Epidermal melanocyte (primary cell): Measurements from ENCODE around the gene CHERP.
"Not testable (repeated sequence)": the region's sequence is repeated elsewhere in the genome, so short reads cannot be mapped to it uniquely, and the experiment has no call there.

Experiments
- DNase-seq: peaks from one replicate; pipeline ENCODE4 v3.0.0; 2011; ENCODE audit warnings: low spot score; ENCODE audit not compliant: insufficient read length

CHERP gene

GRCh38 chr19:16520074-16520973 lies 21.9 kb downstream of the CHERP start:
- DNase-seq = no peak

DNA sequence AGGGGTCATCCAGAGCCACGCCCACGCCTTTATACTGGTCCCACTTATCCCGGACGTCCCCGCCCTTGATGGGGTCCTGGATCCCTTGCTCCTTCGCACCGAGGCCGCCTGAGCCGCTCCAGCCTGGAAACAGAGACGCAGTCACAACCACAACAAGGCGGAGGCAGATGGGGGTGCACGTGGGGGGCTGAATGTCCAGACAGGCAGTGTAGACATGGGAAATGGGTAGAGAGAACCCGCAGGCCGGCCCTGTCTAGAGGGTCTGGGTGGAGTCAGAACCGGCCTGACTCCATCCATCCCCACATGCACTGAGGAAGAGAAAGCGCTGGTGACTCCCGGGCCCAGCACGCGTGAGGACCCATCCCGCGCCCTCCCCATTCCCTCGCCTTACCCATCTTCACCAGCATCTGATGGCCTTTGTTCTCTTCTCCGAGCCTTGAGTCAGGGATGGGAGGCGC lies 23.0 kb downstream of the CHERP start:
- DNase-seq = no peak

GRCh38 chr19:16518483-16519229 lies 23.6 kb downstream of the CHERP start:
- DNase-seq = no peak

- DNase-seq = no peak
These were observed 24.2 kb downstream of the CHERP start for GRCh38 chr19:16518061-16518460.

DNA sequence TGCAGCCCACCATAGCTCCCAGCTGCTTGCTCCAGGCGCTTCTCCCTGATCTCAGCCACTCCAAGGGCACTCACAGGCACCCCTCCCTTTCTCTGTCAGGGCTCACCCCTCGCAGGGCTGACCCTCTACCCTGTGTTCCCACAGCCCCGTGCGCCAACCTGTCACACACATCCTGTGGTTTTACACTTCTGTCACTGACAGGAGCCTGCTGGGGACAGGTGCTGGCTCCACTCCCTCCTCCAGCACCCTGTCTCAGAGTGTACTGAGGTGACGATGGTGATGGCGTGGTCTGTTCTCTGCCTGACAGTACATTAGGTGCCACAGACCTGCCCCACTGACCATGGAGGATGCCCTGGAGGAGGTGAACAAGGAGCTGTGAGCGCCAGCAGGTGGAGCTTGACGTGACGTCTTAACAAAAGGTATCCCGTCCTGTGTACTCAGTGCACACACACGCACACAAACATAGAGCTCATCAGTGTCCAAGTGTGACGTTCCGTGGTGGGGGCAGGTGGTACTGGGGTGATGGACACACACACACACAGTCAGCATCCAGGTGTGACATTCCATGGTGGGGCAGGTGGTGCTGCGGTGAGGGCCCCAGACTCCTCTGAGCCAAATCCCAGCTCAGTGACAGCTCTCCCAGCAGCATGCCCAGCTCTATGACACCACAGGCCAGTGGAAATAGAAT lies 25.2 kb downstream of the CHERP start:
- no peak for DNase-seq

DNA sequence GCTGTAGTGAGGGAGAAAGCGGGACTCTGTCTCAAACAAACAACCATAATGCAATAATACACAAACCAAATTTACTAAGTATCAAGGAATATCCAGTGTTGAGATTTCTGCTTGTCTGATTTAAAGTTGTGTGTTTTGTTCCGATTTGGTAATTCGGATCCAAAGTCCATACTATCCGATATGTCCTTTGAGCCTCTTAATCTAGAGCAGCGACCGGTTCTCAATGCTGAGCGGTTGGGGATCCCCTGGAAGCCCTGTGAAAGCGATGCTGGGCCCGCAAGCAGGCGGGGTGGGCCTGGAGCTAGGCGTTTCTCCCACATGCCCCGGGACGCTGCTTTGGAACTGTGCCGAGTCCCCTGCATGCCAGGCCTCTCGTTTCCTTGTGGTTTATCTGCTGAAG lies 25.9 kb downstream of the CHERP start:
- no peak for DNase-seq

- no peak for DNase-seq
These were observed 27.7 kb downstream of the CHERP start for GRCh38 chr19:16514383-16515019.

DNA sequence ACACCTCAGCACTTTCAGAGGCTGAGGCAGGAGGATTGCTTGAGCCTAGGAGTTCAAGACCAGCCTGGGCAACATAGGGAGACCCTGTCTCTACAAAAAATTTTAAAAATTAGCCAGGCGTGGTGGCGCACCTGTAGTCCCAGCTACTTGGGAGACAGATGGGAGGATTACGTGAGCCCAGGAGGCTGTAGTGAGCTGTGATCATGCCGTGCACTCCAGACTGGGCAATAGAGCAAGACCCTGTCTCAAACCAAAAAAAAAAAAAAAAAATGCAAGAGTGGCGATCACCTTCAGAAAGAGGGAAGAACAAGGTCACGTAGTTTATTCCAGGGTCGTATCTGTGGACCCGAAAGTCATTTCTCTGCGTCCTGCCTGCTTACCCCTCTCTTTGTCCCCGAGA lies 29.6 kb downstream of the CHERP start:
- not testable (repeated sequence) for DNase-seq

GRCh38 chr19:16509141-16510061 lies 32.8 kb downstream of the CHERP start:
- peak; percentile 42 for DNase-seq

DNA sequence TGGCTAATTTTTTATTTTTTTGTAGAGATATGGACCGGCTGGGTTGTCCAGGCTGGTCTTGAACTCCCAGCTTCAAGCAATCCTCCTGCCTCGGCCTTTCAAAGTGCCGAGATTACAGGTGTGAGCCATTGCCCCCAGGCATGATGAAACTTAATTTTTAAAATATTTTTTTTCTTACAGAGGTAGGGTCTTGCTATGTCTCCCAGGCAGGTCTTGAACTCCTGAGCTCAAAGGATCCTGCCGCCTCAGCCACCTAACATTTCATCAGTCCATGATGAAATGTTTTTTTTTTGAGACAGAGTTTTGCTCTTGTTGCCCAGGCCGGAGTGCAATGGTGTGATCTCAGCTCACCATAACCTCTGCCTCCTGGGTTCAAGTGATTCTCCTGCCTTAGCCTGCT lies 33.7 kb downstream of the CHERP start:
- DNase-seq = no peak

GRCh38 chr19:16506961-16507360 lies 35.3 kb downstream of the CHERP start:
- no peak for DNase-seq

DNA sequence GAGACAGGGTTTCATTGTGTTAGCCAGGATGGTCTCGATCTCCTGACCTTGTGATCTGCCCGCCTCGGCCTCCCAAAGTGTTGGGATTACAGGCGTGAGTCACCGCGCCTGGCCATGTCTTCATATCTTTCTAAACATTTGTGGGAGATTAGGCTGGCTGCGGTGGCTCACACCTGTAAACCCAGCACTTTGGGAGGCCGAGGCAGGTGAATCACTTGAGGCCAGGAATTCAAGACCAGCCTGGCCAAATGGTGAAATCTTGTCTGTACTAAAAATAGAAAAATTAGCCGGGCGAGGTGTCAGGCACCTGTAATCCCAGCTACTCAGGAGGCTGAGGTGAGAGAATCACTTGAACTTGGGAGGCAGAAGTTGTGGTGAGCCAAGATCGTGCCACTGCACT lies 36.1 kb downstream of the CHERP start:
- DNase-seq = not testable (repeated sequence)

DNA sequence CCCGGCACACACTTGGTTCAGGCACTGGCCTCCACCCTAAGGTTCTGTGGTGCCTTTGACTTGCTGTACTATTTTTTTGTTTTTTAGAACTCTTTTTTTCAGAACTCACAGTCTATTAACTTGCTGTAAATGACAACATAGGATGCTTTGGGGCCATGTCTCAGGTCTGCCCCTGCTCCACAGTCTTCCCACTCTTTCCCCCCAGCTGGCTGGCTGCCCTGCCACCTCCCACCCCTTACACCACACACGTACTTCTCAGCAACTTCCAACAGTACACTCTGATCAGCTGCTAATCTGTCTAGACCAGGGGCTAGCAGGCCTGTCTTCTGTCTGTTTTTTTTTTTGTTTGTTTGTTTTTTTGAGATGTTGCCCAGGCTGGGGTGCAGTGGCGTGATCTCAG lies 38.0 kb downstream of the CHERP start:
- no peak for DNase-seq

DNA sequence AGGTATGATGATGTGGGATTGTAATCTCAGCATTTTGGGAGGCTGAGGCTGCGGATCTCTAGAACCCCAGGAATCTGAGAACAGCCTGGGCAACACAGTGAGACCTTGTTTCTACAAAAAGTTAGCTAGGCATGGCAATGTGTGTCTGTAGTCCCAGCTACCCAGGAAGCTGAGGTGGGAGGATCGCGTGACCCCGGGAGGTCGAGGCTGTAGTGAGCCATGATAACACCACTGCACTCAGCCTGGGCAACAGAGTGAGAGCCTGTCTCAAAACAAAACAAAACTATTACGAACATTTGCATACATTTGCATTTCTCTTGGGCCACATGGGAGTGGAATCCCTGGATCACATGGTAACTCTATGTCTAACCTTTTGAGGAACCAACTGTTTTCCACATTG lies 44.4 kb downstream of the CHERP start:
- no peak for DNase-seq

DNA sequence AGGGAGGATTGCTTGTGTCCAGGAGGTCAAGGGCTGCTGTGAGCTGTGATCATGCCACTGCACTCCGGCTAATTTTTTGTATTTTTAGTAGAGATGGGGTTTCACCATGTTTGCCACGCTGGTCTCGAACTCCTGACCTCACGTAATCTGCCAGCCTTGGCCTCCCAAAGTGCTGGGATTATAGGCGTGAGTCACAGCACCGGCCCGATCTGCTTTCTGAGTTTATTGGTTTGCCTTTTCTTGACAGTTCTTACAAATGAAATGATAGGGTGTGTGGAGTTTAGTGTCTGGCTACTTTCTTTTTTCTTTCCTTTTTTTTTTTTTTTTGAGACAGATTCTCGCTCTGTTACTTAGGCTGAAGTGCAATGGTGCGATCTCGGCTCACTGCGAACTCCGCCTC lies 45.2 kb downstream of the CHERP start:
- DNase-seq = no peak

DNA sequence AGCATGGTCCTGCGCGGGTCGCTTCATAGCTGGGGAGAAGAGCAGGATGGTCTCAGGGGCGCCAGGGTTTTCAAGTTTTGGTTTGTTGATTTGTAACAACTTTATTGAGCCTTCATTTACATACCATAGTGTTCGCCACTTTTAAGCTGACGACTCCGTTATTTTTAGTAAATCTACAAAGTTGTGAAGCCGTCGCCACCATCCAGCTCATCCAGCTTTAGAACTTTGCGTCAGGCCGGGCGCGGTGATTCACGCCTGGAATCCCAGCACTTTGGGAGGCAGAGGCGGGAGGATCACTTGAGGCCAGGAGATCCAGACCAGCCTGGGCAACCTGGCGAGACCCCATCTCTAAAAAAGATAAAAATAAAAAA lies 45.6 kb downstream of the CHERP start:
- no peak for DNase-seq

- DNase-seq = peak; percentile 81
These were observed 46.1 kb downstream of the CHERP start, which contains the start of the genes C19orf44 and CALR3 for GRCh38 chr19:16495982-16496612. C19orf44 (plus strand) TSS chr19:16496394; CDS start chr19:16500793, 4,399 bp downstream. CALR3 (minus strand) TSS chr19:16496167; CDS start chr19:16496129, 38 bp downstream.

DNA sequence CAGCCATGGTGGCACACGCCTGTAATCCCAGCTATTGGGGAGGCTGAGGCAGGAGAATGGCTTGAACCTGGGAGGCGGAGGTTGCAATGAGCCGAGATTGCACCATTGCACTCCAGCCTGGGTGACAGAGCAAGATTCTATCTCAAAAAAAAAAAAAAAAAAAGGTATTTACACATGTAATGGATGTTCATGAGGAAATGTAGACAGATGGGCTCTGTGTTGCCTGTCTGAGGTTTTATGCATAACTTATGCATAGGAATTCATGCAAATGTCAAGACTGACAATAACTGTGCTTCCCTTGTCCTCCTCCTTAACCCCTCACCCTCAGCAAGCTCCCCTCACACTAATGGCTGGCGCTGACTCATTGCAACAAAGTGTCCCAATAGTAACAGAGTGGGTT lies 55.8 kb downstream of the CHERP start:
- not testable (repeated sequence) for DNase-seq

GRCh38 chr19:16482745-16483144 lies 59.5 kb downstream of the CHERP start:
- no peak for DNase-seq

DNA sequence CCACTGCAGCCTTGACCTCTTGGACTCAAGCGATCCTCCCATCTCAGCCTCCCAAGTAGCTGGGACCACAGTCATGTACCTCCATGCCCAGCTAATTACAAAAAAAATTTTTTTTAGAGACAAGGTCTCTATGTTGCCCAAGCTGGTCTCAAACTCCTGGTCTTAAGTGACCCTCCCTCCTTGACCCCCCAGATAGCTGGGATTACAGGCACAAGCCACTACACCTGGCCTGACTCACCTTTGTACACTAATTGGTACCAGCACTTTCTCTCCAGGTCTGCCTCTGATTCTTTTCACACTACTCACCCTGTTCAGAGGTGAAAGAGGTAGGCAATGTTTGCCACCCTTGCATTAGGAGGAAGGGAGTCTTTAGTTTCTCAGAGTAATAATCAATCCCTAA lies 64.9 kb downstream of the CHERP start:
- no peak for DNase-seq
